Mesothelial cell of epicardium (in vitro differentiated cells): ENCODE data around the gene CPAMD8. TPM values are rescaled to one million over a fixed set of nuclear protein-coding genes. Genes with fewer than 3 reads are reported as not detected.
"Not testable (repeated sequence)": the region's sequence is repeated elsewhere in the genome, so short reads cannot be mapped to it uniquely, and the experiment has no call there.

Experiments
- DNase-seq, 2 experiments: peaks; one replicate each; pipeline ENCODE4 v3.0.0; 2021; ENCODE audit warnings: low spot score in 2 of 2; ENCODE audit not compliant: unreplicated experiment in 2 of 2
- H3K27ac Mint-ChIP-seq: 2 replicates; pipeline ENCODE4 v1.8.0; 2021; ENCODE audit warnings: mixed read lengths
- H3K27me3 Mint-ChIP-seq: 2 replicates; pipeline ENCODE4 v1.8.0; 2021; ENCODE audit warnings: low read depth, mixed read lengths
- H3K36me3 Mint-ChIP-seq: 2 replicates; pipeline ENCODE4 v1.8.0; 2021; ENCODE audit warnings: mixed read lengths
- H3K4me1 Mint-ChIP-seq: 2 replicates; pipeline ENCODE4 v1.8.0; 2021; ENCODE audit warnings: mixed read lengths
- H3K4me3 Mint-ChIP-seq: 2 replicates; pipeline ENCODE4 v1.8.0; 2021; ENCODE audit warnings: mild to moderate bottlenecking, moderate library complexity, mixed read lengths
- H3K9me3 Mint-ChIP-seq: 2 replicates; pipeline ENCODE4 v1.8.0; 2021; ENCODE audit warnings: mixed read lengths
- total RNA-seq: library from RNA; stranded (reverse); gene quantifications from 3 replicates; pipeline ENCODE4 v1.2.1, GENCODE V29; 2021
- TF ChIP-seq, protein P1 (sequence below): fragments of 200-600 bp; sonication (generic); IDR thresholded peaks from one replicate; pipeline ENCODE4 v1.5.0; 2021; ENCODE audit warnings: antibody characterized with exemption; ENCODE audit not compliant: unreplicated experiment

Gene CPAMD8
- total RNA-seq, 1 donor from 2014 or later: 40.9 TPM

DNA sequence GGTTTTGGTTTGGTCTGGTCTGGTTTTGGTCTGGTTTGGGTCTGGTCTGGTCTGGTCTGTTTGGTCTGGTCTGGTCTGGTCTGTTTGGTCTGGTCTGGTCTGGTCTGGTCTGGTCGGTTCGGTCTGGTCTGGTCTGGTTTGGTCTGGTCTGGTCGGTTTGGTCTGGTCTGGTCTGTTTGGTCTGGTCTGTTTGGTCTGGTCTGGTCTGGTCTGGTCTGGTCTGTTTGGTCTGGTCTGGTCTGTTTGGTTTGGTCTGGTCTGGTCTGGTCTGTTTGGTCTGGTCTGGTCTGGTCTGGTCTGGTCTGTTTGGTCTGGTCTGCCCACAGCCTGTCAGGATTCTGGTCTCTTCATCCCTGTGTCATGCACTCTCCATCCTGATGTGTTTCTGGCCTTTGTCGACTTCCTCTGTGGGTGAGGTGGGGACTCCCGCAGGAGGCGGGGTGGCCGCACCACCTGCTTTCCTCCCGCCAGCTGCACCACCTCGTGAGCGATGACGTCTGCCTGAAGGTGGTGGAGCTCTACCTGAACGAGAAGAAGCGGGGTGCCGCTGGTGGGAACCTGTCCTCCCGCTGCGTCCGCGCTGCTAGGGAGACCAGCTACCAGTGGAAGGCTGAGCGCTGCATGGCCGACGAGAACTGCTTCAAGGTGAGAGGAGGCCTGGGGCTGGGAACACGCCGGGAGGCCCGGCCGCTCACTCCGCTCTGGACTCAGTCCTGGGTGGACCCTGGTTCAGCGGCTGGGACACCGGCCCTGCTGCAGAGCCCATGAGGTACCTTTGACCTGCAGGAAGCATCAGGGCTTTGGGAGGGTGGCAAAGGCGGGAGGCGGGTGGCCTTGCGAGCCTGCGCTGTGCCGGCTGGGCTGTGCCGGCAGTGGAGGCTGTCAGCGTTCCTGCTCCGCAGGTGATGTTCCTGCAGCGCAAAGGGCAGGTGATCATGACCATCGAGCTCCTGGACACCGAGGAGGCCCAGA, 150.7 kb downstream of the CPAMD8 start:
- no peak for DNase-seq
- H3K4me1 Mint-ChIP-seq: no peaks in the 10 kb centered on the region
- no peak overlapping the region for H3K4me3 Mint-ChIP-seq
- H3K27ac Mint-ChIP-seq: no peak overlapping the region
- H3K36me3 Mint-ChIP-seq: peaks cover 57% of the 10 kb centered on the region
- TF ChIP-seq, protein P1, sequence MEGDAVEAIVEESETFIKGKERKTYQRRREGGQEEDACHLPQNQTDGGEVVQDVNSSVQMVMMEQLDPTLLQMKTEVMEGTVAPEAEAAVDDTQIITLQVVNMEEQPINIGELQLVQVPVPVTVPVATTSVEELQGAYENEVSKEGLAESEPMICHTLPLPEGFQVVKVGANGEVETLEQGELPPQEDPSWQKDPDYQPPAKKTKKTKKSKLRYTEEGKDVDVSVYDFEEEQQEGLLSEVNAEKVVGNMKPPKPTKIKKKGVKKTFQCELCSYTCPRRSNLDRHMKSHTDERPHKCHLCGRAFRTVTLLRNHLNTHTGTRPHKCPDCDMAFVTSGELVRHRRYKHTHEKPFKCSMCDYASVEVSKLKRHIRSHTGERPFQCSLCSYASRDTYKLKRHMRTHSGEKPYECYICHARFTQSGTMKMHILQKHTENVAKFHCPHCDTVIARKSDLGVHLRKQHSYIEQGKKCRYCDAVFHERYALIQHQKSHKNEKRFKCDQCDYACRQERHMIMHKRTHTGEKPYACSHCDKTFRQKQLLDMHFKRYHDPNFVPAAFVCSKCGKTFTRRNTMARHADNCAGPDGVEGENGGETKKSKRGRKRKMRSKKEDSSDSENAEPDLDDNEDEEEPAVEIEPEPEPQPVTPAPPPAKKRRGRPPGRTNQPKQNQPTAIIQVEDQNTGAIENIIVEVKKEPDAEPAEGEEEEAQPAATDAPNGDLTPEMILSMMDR: no peak
- peaks cover 6% of the 10 kb centered on the region for H3K9me3 Mint-ChIP-seq
- H3K27me3 Mint-ChIP-seq: no peaks in the 10 kb centered on the region

- not testable (repeated sequence) for H3K4me1 Mint-ChIP-seq, H3K27me3 Mint-ChIP-seq, H3K4me3 Mint-ChIP-seq, DNase-seq, H3K9me3 Mint-ChIP-seq
- H3K36me3 Mint-ChIP-seq: peaks cover 51% of the 10 kb centered on the region
- peak overlapping the region; percentile 35 for H3K27ac Mint-ChIP-seq
Observed at GRCh38 chr19:16874978-16875299, 151.7 kb downstream of the CPAMD8 start.

GRCh38 chr19:16874250-16874977, 152.2 kb downstream of the CPAMD8 start:
- Mint-ChIP-seq H3K4me3 (no peak overlapping the region), H3K36me3 (peaks cover 49% of the 10 kb centered on the region), H3K4me1 (no peaks in the 10 kb centered on the region), H3K9me3 (peaks cover 6% of the 10 kb centered on the region), H3K27me3 (no peaks in the 10 kb centered on the region), H3K27ac (peak overlapping the region; percentile 35)
- TF ChIP-seq, protein P1: no peak
- DNase-seq: no peak

GRCh38 chr19:16873594-16873993, 153.0 kb downstream of the CPAMD8 start:
- no peak overlapping the region for H3K27ac Mint-ChIP-seq
- H3K4me1 Mint-ChIP-seq: no peaks in the 10 kb centered on the region
- H3K36me3 Mint-ChIP-seq: peaks cover 42% of the 10 kb centered on the region
- H3K27me3 Mint-ChIP-seq: no peaks in the 10 kb centered on the region
- no peak for DNase-seq
- TF ChIP-seq, protein P1: no peak
- peaks cover 6% of the 10 kb centered on the region for H3K9me3 Mint-ChIP-seq
- H3K4me3 Mint-ChIP-seq: no peak overlapping the region

GRCh38 chr19:16872728-16873127, 153.9 kb downstream of the CPAMD8 start:
- H3K9me3 Mint-ChIP-seq: peaks cover 6% of the 10 kb centered on the region
- TF ChIP-seq, protein P1: no peak
- H3K27me3 Mint-ChIP-seq: no peaks in the 10 kb centered on the region
- no peak overlapping the region for H3K4me3 Mint-ChIP-seq
- peaks cover 48% of the 10 kb centered on the region for H3K36me3 Mint-ChIP-seq
- no peak for DNase-seq
- no peaks in the 10 kb centered on the region for H3K4me1 Mint-ChIP-seq
- no peak overlapping the region for H3K27ac Mint-ChIP-seq

- Mint-ChIP-seq H3K9me3 (peaks cover 6% of the 10 kb centered on the region), H3K4me1 (no peaks in the 10 kb centered on the region), H3K36me3 (peaks cover 51% of the 10 kb centered on the region), H3K4me3 (no peak overlapping the region), H3K27ac (no peak overlapping the region), H3K27me3 (no peaks in the 10 kb centered on the region)
- TF ChIP-seq, protein P1: no peak
- DNase-seq: no peak
Observed at GRCh38 chr19:16871871-16872270, 154.7 kb downstream of the CPAMD8 start.
